Measurements from ENCODE around the gene BHLHA15. TPM values are rescaled to one million over a fixed set of nuclear protein-coding genes. Genes with fewer than 3 reads are reported as not detected.
A peak's percentile ranks its signal among the peaks of the same experiment; 100 is the strongest.

BHLHA15 gene
- total and polyA plus RNA-seq, 2 of the 13 experiments (the other 11 are each of a cell fraction or from before 2014, with no cell fraction given) = 1.9 to 6.1 TPM

DNA sequence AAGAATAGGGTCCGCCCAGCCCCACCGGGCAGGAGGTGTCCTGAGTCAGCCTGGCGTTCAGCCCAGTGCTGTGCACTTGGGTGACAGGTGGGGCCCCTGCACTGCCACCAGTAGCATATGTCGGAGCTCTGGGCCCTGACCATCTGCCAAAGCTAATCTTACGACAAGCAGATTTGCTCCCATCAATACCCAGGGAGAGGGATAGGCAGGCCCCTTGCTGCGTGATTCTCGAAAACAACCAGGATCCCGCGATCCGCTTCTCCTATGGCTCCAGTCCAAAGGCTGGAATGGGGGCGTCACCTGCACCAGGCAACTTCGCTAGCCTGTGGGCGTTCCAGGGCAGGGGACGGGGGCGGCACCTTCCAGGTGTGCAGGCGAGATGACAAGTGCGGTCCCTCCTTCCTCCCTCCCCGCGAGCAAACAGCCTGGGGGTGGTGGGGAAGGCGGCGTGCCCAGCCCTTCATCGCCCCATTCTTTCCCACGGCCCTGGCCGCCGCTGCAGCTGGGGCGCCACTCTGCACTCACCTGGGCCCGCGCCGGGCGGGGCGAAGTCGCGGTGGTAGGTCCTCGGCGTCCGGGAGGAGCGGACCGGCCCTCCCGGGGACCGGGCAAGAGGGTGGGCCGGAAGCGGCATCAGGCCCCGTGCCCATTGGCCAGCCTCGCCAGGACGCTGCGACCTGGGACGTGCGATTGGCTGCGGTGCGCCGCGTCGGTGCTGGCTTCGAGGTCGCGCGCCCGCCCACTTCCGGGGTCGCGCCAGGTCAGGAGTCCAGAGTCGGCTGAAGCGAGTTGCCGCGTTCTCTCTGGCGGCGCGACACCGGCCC, 40.6 kb downstream of the BHLHA15 start, which contains the start of gene TECPR1 (continued):
- TF ChIP-seq, protein P1, sequence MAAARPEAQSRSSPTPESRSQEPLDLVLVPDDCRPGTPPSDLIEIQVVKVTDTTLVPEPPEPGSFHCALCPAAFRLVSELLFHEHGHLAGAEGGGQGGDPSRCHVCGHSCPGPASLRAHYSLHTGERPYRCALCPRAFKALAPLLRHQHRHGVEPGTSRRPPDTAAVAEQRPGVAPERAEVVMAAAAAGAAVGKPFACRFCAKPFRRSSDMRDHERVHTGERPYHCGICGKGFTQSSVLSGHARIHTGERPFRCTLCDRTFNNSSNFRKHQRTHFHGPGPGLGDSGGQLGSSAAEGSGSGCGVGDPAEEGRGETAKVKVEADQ (CRISPR knock-in tag; IDR thresholded peaks at IDR 0.05; ENCODE audit: borderline replicate concordance) = 0 out of 2 replicates have a peak, but pooled peaks have one; percentile 51
- TF ChIP-seq ZMYM3 (CRISPR knock-in tag; IDR thresholded peaks at IDR 0.05) (no peak; the same call in 1 of the 2 replicates), ZSCAN22 (CRISPR knock-in tag; IDR thresholded peaks at IDR 0.05) (no peak), ZNF530 (CRISPR knock-in tag; IDR thresholded peaks at IDR 0.05; ENCODE audit: low read depth) (no peak), ZNF20 (CRISPR knock-in tag; IDR thresholded peaks at IDR 0.05) (no peak), PHF20 (CRISPR knock-in tag; IDR thresholded peaks at IDR 0.05) (peak; percentile 93), ZFP36L1 (CRISPR knock-in tag; IDR thresholded peaks at IDR 0.05) (no peak), KAT8 (CRISPR knock-in tag; IDR thresholded peaks at IDR 0.05) (peak; percentile 92), ZNF879 (CRISPR knock-in tag; IDR thresholded peaks at IDR 0.05) (no peak), ZSCAN29 (CRISPR knock-in tag; conservative IDR thresholded peaks at IDR 0.05) (0 out of 2 replicates have a peak, but pooled peaks have one; percentile 56), KMT2B (CRISPR knock-in tag; IDR thresholded peaks at IDR 0.05) (peak; percentile 72; the same call in 1 of the 2 replicates)
- TF ChIP-seq, protein P2, sequence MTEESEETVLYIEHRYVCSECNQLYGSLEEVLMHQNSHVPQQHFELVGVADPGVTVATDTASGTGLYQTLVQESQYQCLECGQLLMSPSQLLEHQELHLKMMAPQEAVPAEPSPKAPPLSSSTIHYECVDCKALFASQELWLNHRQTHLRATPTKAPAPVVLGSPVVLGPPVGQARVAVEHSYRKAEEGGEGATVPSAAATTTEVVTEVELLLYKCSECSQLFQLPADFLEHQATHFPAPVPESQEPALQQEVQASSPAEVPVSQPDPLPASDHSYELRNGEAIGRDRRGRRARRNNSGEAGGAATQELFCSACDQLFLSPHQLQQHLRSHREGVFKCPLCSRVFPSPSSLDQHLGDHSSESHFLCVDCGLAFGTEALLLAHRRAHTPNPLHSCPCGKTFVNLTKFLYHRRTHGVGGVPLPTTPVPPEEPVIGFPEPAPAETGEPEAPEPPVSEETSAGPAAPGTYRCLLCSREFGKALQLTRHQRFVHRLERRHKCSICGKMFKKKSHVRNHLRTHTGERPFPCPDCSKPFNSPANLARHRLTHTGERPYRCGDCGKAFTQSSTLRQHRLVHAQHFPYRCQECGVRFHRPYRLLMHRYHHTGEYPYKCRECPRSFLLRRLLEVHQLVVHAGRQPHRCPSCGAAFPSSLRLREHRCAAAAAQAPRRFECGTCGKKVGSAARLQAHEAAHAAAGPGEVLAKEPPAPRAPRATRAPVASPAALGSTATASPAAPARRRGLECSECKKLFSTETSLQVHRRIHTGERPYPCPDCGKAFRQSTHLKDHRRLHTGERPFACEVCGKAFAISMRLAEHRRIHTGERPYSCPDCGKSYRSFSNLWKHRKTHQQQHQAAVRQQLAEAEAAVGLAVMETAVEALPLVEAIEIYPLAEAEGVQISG (CRISPR knock-in tag; IDR thresholded peaks at IDR 0.05) = peak; percentile 85
- TF ChIP-seq, protein P3, sequence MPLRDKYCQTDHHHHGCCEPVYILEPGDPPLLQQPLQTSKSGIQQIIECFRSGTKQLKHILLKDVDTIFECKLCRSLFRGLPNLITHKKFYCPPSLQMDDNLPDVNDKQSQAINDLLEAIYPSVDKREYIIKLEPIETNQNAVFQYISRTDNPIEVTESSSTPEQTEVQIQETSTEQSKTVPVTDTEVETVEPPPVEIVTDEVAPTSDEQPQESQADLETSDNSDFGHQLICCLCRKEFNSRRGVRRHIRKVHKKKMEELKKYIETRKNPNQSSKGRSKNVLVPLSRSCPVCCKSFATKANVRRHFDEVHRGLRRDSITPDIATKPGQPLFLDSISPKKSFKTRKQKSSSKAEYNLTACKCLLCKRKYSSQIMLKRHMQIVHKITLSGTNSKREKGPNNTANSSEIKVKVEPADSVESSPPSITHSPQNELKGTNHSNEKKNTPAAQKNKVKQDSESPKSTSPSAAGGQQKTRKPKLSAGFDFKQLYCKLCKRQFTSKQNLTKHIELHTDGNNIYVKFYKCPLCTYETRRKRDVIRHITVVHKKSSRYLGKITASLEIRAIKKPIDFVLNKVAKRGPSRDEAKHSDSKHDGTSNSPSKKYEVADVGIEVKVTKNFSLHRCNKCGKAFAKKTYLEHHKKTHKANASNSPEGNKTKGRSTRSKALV (CRISPR knock-in tag; IDR thresholded peaks at IDR 0.05) = peak; percentile 69; the same call in 1 of the 2 replicates
- TF ChIP-seq, protein P4, sequence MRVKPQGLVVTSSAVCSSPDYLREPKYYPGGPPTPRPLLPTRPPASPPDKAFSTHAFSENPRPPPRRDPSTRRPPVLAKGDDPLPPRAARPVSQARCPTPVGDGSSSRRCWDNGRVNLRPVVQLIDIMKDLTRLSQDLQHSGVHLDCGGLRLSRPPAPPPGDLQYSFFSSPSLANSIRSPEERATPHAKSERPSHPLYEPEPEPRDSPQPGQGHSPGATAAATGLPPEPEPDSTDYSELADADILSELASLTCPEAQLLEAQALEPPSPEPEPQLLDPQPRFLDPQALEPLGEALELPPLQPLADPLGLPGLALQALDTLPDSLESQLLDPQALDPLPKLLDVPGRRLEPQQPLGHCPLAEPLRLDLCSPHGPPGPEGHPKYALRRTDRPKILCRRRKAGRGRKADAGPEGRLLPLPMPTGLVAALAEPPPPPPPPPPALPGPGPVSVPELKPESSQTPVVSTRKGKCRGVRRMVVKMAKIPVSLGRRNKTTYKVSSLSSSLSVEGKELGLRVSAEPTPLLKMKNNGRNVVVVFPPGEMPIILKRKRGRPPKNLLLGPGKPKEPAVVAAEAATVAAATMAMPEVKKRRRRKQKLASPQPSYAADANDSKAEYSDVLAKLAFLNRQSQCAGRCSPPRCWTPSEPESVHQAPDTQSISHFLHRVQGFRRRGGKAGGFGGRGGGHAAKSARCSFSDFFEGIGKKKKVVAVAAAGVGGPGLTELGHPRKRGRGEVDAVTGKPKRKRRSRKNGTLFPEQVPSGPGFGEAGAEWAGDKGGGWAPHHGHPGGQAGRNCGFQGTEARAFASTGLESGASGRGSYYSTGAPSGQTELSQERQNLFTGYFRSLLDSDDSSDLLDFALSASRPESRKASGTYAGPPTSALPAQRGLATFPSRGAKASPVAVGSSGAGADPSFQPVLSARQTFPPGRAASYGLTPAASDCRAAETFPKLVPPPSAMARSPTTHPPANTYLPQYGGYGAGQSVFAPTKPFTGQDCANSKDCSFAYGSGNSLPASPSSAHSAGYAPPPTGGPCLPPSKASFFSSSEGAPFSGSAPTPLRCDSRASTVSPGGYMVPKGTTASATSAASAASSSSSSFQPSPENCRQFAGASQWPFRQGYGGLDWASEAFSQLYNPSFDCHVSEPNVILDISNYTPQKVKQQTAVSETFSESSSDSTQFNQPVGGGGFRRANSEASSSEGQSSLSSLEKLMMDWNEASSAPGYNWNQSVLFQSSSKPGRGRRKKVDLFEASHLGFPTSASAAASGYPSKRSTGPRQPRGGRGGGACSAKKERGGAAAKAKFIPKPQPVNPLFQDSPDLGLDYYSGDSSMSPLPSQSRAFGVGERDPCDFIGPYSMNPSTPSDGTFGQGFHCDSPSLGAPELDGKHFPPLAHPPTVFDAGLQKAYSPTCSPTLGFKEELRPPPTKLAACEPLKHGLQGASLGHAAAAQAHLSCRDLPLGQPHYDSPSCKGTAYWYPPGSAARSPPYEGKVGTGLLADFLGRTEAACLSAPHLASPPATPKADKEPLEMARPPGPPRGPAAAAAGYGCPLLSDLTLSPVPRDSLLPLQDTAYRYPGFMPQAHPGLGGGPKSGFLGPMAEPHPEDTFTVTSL (CRISPR knock-in tag; IDR thresholded peaks at IDR 0.05; ENCODE audit: borderline replicate concordance) = no peak
- TF ChIP-seq, protein P5, sequence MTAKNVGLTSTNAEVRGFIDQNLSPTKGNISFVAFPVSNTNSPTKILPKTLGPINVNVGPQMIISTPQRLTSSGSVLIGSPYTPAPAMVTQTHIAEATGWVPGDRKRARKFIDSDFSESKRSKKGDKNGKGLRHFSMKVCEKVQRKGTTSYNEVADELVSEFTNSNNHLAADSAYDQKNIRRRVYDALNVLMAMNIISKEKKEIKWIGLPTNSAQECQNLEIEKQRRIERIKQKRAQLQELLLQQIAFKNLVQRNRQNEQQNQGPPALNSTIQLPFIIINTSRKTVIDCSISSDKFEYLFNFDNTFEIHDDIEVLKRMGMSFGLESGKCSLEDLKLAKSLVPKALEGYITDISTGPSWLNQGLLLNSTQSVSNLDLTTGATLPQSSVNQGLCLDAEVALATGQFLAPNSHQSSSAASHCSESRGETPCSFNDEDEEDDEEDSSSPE (CRISPR knock-in tag; IDR thresholded peaks at IDR 0.05) = peak; percentile 75

Measured in HepG2 (cell line).